Stimulated activated CD8-positive, alpha-beta memory T cell treated with anti-CD3 and anti-CD28 coated beads, Interleukin-15, amount 100 ng/mL, for 4 hours (primary cell): ENCODE data around the gene GGT5.
"Not testable (repeated sequence)": the region's sequence is repeated elsewhere in the genome, so short reads cannot be mapped to it uniquely, and the experiment has no call there.

ENCODE experiments used
- DNase-seq, 2 donors: peaks; one replicate each; pipeline ENCODE4 v3.0.0-alpha.2; 2020; ENCODE audit warnings: low read depth in 2 of 2

GGT5 gene

GRCh38 chr22:24232725-24233124 lies 12.2 kb downstream of the GGT5 start:
- DNase-seq, result no peak

- DNase-seq, result no peak
Observed at GRCh38 chr22:24232124-24232523, 12.8 kb downstream of the GGT5 start.

- no peak for DNase-seq
Observed at GRCh38 chr22:24231706-24232105, 13.2 kb downstream of the GGT5 start.

GRCh38 chr22:24230911-24231656 lies 13.8 kb downstream of the GGT5 start:
- DNase-seq, result peak in 1 of 2 donors; percentile 39

- DNase-seq, result no peak
Observed at GRCh38 chr22:24225951-24226350, 18.9 kb downstream of the GGT5 start.

GRCh38 chr22:24225044-24225601 lies 19.8 kb downstream of the GGT5 start:
- no peak for DNase-seq

- DNase-seq, result no peak
Observed at GRCh38 chr22:24224468-24224867, 20.4 kb downstream of the GGT5 start.

- DNase-seq, result no peak
Observed at GRCh38 chr22:24219750-24220149, 25.1 kb downstream of the GGT5 start.

- no peak for DNase-seq
Observed at GRCh38 chr22:24217384-24217783, 27.5 kb downstream of the GGT5 start.

GRCh38 chr22:24216541-24217209 lies 28.2 kb downstream of the GGT5 start:
- no peak for DNase-seq

- DNase-seq, result no peak
Observed at GRCh38 chr22:24214467-24215285, 30.2 kb downstream of the GGT5 start.

- DNase-seq, result not testable (repeated sequence)
Observed at GRCh38 chr22:24213111-24213510, 31.8 kb downstream of the GGT5 start.

GRCh38 chr22:24211716-24212115 lies 33.2 kb downstream of the GGT5 start:
- DNase-seq, result not testable (repeated sequence)

- DNase-seq, result not testable (repeated sequence)
Observed at GRCh38 chr22:24210409-24210808, 34.5 kb downstream of the GGT5 start.

GRCh38 chr22:24209687-24210086 lies 35.2 kb downstream of the GGT5 start:
- DNase-seq, result no peak

GRCh38 chr22:24209016-24209415 lies 35.9 kb downstream of the GGT5 start:
- DNase-seq, result no peak

GRCh38 chr22:24208012-24208749 lies 36.7 kb downstream of the GGT5 start:
- no peak for DNase-seq

GRCh38 chr22:24207264-24208011 lies 37.4 kb downstream of the GGT5 start:
- DNase-seq, result no peak

- DNase-seq, result not testable (repeated sequence)
Observed at GRCh38 chr22:24206460-24207263, 38.2 kb downstream of the GGT5 start.
